Naive thymus-derived CD8-positive, alpha-beta T cell (primary cell): Measurements from ENCODE around the gene PRKAR1B. TPM values are rescaled to one million over a fixed set of nuclear protein-coding genes. Genes with fewer than 3 reads are reported as not detected.

Experiments
- ATAC-seq, 2 donors: fragments of 150-1000 bp; cut with Tn5 transposase in 1 of 2; sonication (Bioruptor Pico), chemical (Tn5 transposase) in 1 of 2; 1 replicate in 1 of 2; 2 replicates in 1 of 2; pipeline ENCODE4 v1.10.0; 2021; ENCODE audit warnings: mild to moderate bottlenecking in 2 of 2, moderate library complexity in 2 of 2
- POLR2A ChIA-PET: fragments of 350-600 bp; sonication (Branson Sonifier 250); formaldehyde crosslinking; loops from one replicate; lab custom pipeline; 2021; ENCODE audit warnings: antibody characterized with exemption; lab: Charles Lee
- DNase-seq, 10 donors: peaks; one replicate each; pipeline versions ENCODE4 v3.0.0 to v3.0.0-alpha.2; 2020 to 2022
- H3K27ac Mint-ChIP-seq, 10 donors: one replicate each; pipeline ENCODE4 v1.8.0; 2020 to 2022; ENCODE audit warnings: mild to moderate bottlenecking in 10 of 10, mixed read lengths in 10 of 10, moderate library complexity in 4 of 10, inconsistent platforms in 1 of 10
- H3K27me3 Mint-ChIP-seq, 5 donors: one replicate each; pipeline ENCODE4 v1.8.0; 2021 to 2022; ENCODE audit warnings: mixed read lengths in 5 of 5
- H3K36me3 Mint-ChIP-seq, 3 donors: one replicate each; pipeline ENCODE4 v1.8.0; 2020 to 2022; ENCODE audit warnings: mixed read lengths in 3 of 3, mild to moderate bottlenecking in 2 of 3, inconsistent platforms in 1 of 3
- H3K4me1 Mint-ChIP-seq, 4 donors: one replicate each; pipeline ENCODE4 v1.8.0; 2021 to 2022; ENCODE audit warnings: mixed read lengths in 4 of 4
- H3K4me3 Mint-ChIP-seq, 10 donors: one replicate each; pipeline ENCODE4 v1.8.0; 2020 to 2022; ENCODE audit warnings: mild to moderate bottlenecking in 10 of 10, mixed read lengths in 10 of 10, moderate library complexity in 6 of 10, inconsistent platforms in 1 of 10
- H3K9me3 Mint-ChIP-seq, 9 donors: one replicate each; pipeline ENCODE4 v1.8.0; 2020 to 2022; ENCODE audit warnings: mixed read lengths in 9 of 9, mild to moderate bottlenecking in 3 of 9, inconsistent platforms in 1 of 9, moderate library complexity in 1 of 9
- polyA plus RNA-seq, 3 donors: library from polyadenylated mRNA; unstranded; fragments of 300-500 nt; fragmentation: Illumina TruSeq; gene quantifications; one replicate each; pipeline ENCODE4 v1.2.3, GENCODE V29; 2021
- total RNA-seq, 8 experiments: library from RNA in 2 of 8; stranded (reverse) in 2 of 8; gene quantifications; one replicate each; pipeline ENCODE4 v1.2.3 and lab custom pipeline; 2021 to 2026

The PRKAR1B gene
- total and polyA plus RNA-seq, 5 experiments from 2014 or later = 14.6 to 47.3 (median 35.4) TPM

DNA sequence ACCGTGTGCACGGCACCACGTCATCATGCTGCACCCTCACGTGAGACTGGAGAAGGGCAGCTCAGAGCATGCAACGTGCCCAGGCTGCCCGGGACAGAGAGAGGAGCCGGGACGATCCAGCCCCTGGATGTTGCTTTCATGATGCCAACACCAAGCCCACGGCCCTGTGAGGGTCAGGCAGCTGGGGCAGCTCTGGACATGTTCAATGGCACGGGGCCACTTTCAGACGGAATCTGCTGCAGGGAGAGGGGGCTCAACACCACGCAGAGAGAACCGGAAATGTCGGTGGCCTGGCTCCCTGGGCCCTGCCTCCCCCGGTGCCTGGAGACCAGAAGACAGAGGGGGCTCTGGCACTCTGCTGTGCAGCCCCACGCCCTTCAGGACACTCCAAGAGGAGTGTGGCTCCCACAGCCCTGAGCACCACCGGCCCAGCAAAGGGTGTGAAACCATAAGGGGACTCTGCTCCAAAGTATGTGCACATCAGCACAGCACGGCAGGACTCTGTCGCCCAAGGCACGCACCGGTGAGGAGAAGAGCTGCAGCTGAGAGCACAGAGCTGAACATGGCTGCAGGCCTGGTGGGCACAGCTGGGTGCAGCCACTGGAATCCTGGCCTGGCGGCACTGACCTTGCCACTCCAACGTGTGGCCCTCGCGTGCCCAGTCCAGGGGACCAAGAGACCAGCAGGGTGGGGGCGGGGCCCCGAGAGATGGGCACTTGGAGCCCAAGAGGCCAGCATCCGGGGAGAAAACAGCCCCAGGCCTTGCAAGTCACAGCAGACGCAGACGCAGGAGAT is 137.1 kb downstream of the PRKAR1B start:
- H3K4me3 Mint-ChIP-seq = no peak overlapping the region
- H3K4me1 Mint-ChIP-seq = peaks cover 25 to 41% (median 34%) of the 10 kb centered on the region in 4 donors
- no peak for DNase-seq
- peaks cover 9 to 22% (median 16%) of the 10 kb centered on the region in 3 donors for H3K36me3 Mint-ChIP-seq
- no peaks in the 10 kb centered on the region for H3K27me3 Mint-ChIP-seq
- H3K27ac Mint-ChIP-seq = peak overlapping the region in 2 of 10 donors; percentile 48 to 63
- peaks cover 0 to 14% (median 0%) of the 10 kb centered on the region in 9 donors for H3K9me3 Mint-ChIP-seq
- POLR2A ChIA-PET = no interaction called here
- no peak for ATAC-seq

DNA sequence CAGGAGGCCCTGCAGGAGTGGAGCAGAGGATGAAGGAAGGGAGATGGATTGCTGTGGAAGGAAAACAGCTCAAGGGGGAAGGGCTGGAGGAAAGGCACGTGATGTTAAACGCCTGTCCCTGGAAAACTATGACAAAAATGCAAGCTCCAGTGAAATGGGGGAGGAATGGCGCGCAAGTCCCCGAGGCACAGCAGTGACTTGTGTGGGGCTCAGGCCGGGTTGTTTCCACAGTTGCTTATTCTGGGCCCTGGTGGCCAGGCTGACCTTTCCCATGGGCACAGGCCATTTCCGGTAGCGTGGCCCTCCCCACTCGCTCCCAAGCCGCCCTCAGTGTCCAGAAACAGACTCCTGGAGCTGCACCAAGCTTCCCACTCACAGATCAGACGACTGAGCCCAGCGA is 139.3 kb downstream of the PRKAR1B start:
- ATAC-seq (no peak), DNase-seq (no peak)
- Mint-ChIP-seq H3K9me3 (peaks cover 0 to 14% (median 0%) of the 10 kb centered on the region in 9 donors), H3K4me1 (peaks cover 29 to 48% (median 37%) of the 10 kb centered on the region in 4 donors), H3K27ac (peak overlapping the region in 5 of 10 donors; percentile 16 to 89 (median 49)), H3K4me3 (no peak overlapping the region), H3K27me3 (no peaks in the 10 kb centered on the region), H3K36me3 (peaks cover 9 to 25% (median 22%) of the 10 kb centered on the region in 3 donors)
- POLR2A ChIA-PET = no interaction called here

DNA sequence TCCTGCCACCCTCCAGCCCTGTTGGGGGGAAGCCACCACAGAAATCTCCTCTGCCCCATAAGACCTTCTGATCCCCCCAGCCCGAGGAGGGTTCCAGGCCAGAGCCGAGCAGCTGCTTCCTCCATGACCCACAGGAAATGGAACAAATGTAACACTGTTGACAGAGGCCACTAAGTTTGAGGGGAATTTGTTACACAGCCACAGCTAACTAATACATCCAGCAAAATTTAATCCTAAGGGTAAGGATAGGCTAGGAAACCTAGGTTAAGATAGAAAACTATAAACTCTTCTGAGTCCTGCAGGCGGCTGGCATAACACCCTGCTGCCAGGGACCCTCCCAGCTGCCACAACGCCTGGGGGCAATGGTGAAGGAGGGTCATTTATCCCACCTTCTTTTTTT is 140.6 kb downstream of the PRKAR1B start:
- peaks cover 9 to 22% (median 20%) of the 10 kb centered on the region in 3 donors for H3K36me3 Mint-ChIP-seq
- H3K9me3 Mint-ChIP-seq = peaks cover 0 to 14% (median 0%) of the 10 kb centered on the region in 9 donors
- peaks cover 27 to 45% (median 31%) of the 10 kb centered on the region in 4 donors for H3K4me1 Mint-ChIP-seq
- no peaks in the 10 kb centered on the region for H3K27me3 Mint-ChIP-seq
- H3K27ac Mint-ChIP-seq = peak overlapping the region in 9 of 10 donors; percentile 66 to 95 (median 86)
- H3K4me3 Mint-ChIP-seq = peak overlapping the region in 2 of 10 donors; percentile 30 to 33
- DNase-seq = no peak
- POLR2A ChIA-PET = interaction anchor here (0.6 to 3.7 kb wide), 3 partner anchors 18 to 395 kb away, joined by 3 to 26 read pairs (median 4); no protein-coding TSS in a partner anchor
- ATAC-seq = no peak

DNA sequence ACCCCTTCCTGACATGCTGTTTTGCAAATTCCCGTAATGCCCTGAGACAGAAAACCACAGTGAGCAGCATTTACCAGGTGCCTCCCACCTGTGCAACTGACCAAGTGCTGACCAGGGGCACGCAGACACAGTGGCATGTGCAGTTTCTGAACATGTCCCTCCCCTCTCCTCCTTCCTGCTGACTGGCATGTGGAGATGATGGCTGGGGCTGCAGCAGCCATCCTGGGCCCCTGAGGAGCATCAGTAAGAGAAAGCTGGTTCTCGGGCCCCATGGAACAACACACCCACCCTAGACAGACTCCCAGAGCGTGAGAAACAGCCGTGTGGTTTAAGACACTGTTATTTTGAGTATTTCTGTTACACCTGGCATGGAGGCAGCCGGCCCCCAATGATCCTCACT is 141.2 kb downstream of the PRKAR1B start:
- no peak for DNase-seq
- Mint-ChIP-seq H3K4me1 (peaks cover 25 to 45% (median 29%) of the 10 kb centered on the region in 4 donors), H3K36me3 (peaks cover 9 to 22% (median 20%) of the 10 kb centered on the region in 3 donors), H3K27me3 (no peaks in the 10 kb centered on the region), H3K4me3 (peak overlapping the region in 4 of 10 donors; percentile 9 to 39 (median 28)), H3K27ac (peak overlapping the region; percentile 58 to 95 (median 84)), H3K9me3 (peaks cover 0 to 14% (median 0%) of the 10 kb centered on the region in 9 donors)
- no peak for ATAC-seq
- POLR2A ChIA-PET = interaction anchor here (1.0 to 3.7 kb wide), 2 partner anchors 19 to 32 kb away, joined by 4 to 26 read pairs; no protein-coding TSS in a partner anchor

DNA sequence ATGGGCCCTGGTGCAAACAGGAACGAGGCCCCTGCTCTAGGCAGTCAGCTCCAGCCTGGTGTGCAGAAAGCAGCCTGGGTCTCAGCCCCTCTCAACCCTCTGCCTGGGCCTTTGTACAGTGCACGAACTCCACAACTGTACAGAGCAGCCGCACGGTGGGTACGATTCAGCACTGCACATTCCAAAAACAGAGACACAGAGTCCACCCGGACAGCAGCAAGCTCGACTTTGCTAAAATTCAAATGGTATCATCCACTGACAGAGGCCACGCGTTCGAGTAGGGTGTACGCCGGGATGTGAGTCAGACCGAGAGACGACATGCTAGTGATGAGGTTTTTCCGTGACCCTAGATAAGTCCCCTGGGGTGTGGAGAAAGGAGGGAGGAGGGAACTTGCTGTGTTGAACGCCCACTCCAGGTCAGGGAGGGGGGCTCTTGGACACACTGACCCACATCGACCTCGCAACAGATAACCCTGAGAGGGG is 141.8 kb downstream of the PRKAR1B start:
- ATAC-seq = no peak
- no peaks in the 10 kb centered on the region for H3K27me3 Mint-ChIP-seq
- peaks cover 0 to 14% (median 0%) of the 10 kb centered on the region in 9 donors for H3K9me3 Mint-ChIP-seq
- peaks cover 9 to 22% (median 20%) of the 10 kb centered on the region in 3 donors for H3K36me3 Mint-ChIP-seq
- no peak for DNase-seq
- peak overlapping the region in 5 of 10 donors; percentile 2 to 42 (median 10) for H3K4me3 Mint-ChIP-seq
- peaks cover 25 to 45% (median 29%) of the 10 kb centered on the region in 4 donors for H3K4me1 Mint-ChIP-seq
- POLR2A ChIA-PET = interaction anchor here (0.8 to 3.7 kb wide), 4 partner anchors 16 to 33 kb away, joined by 4 to 26 read pairs (median 8); no protein-coding TSS in a partner anchor
- H3K27ac Mint-ChIP-seq = peak overlapping the region; percentile 66 to 99 (median 97)

DNA sequence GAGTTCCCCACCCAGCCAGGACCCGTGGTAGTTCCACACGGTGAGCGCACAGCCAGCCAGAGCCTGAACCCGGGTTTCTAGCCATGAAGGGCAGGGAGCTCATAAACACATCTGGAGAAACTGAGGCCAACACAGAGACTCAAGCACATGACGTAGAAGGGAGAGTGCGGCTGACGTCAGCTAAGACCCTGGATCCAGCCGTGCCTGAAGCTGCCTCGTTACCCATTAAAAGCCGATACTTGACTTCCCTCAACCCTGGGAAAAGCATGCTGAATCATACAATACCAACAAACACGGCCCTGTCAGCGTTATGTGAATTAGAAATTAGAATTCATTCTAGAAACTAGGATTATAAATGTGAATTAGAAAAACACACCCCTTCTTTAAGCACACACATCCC is 142.3 kb downstream of the PRKAR1B start:
- Mint-ChIP-seq H3K4me3 (peak overlapping the region in 8 of 10 donors; percentile 7 to 97 (median 64)), H3K9me3 (peaks cover 0 to 14% (median 0%) of the 10 kb centered on the region in 9 donors), H3K36me3 (peaks cover 9 to 24% (median 20%) of the 10 kb centered on the region in 3 donors), H3K27me3 (no peaks in the 10 kb centered on the region), H3K4me1 (peaks cover 25 to 45% (median 29%) of the 10 kb centered on the region in 4 donors), H3K27ac (peak overlapping the region; percentile 71 to 99 (median 97))
- DNase-seq = no peak
- POLR2A ChIA-PET = interaction anchor here (0.8 to 3.7 kb wide), 5 partner anchors 8 to 33 kb away, joined by 3 to 26 read pairs (median 7); no protein-coding TSS in a partner anchor
- ATAC-seq = no peak

DNA sequence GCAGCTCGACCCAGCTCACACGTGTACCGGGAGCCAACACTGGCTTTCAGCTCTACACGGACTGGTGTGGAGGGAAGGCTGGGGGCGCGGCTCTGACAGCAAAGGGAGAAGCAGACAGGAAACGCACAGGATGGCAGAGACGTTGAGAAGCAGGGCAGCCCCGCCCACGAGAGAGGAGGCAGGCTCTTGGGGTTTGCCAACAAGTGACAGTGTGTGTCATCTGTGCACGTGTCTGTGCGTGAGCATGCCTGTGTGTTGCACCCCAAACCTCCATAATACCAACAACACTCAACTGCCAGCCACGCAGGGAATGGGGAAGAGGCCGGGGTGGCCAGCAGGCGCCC is 143.0 kb downstream of the PRKAR1B start:
- DNase-seq (peak; percentile 77 to 95 (median 89)), ATAC-seq (peak; percentile 98)
- Mint-ChIP-seq H3K4me1 (peaks cover 23 to 45% (median 29%) of the 10 kb centered on the region in 4 donors), H3K4me3 (peak overlapping the region; percentile 86 to 97 (median 93)), H3K36me3 (peaks cover 9 to 23% (median 19%) of the 10 kb centered on the region in 3 donors), H3K27me3 (no peaks in the 10 kb centered on the region), H3K9me3 (peaks cover 0 to 13% (median 0%) of the 10 kb centered on the region in 9 donors), H3K27ac (peak overlapping the region; percentile 89 to 99 (median 97))
- POLR2A ChIA-PET = interaction anchor here (1.0 to 3.7 kb wide), 5 partner anchors 9 to 84 kb away, joined by 3 to 26 read pairs (median 6); no protein-coding TSS in a partner anchor

DNA sequence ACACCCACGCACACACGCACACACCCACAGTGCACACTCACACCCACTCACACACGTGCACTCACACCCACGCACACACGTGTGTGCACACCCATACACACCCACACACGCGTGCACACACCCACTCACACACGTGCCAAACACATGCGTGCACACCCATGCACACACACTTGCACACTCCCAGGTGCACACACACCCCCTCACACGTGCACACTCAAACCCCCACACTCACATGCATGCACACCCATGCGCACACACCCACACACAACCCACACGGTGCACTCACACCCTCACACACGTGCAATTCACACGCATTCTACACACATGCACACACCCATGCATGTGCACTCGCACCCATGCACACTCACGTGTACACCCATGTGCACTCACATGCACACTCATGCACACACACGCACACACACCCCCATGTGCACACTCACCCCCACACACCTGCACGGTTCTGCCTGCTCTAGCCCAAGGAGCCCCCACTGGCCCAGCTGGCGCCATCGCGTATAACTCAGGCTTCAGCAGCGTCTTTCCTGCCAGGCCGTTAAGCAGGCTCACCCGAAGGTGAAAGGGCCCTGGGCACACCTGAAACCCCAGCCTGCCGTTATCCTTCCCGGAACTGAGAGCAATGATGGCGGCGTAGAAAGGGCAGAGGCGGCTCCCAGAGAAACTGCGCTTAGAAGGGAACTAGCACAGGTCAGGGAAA is 143.5 kb downstream of the PRKAR1B start:
- Mint-ChIP-seq H3K27me3 (no peaks in the 10 kb centered on the region), H3K36me3 (peaks cover 4 to 22% (median 15%) of the 10 kb centered on the region in 3 donors), H3K4me1 (peaks cover 20 to 42% (median 29%) of the 10 kb centered on the region in 4 donors), H3K27ac (peak overlapping the region; percentile 89 to 99 (median 97)), H3K9me3 (peaks cover 0 to 8% (median 0%) of the 10 kb centered on the region in 9 donors), H3K4me3 (peak overlapping the region; percentile 86 to 97 (median 93))
- DNase-seq (no peak), ATAC-seq (peak; percentile 48 to 56)
- POLR2A ChIA-PET = interaction anchor here (1.0 to 3.7 kb wide), 5 partner anchors 10 to 84 kb away, joined by 3 to 26 read pairs (median 6); no protein-coding TSS in a partner anchor

DNA sequence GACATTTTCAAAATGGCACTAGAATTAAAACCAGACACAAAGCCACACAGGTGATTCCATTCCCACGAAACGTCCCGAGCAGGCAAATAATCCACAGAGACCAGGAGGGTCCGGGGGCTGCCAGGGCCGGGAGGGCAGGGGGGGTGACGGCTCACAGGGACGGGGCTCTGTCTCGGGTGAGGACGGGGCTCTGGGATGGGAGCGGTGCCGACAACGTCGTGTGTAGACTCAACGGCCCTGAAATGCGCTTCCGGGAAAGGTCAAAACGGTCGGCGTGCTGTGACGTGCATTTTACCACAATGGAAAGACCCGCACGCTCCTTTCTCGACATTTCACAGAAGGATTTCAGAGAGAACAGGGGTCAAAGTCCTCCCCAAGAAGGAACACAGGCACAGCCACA is 144.2 kb downstream of the PRKAR1B start:
- H3K27ac Mint-ChIP-seq = peak overlapping the region; percentile 89 to 99 (median 97)

DNA sequence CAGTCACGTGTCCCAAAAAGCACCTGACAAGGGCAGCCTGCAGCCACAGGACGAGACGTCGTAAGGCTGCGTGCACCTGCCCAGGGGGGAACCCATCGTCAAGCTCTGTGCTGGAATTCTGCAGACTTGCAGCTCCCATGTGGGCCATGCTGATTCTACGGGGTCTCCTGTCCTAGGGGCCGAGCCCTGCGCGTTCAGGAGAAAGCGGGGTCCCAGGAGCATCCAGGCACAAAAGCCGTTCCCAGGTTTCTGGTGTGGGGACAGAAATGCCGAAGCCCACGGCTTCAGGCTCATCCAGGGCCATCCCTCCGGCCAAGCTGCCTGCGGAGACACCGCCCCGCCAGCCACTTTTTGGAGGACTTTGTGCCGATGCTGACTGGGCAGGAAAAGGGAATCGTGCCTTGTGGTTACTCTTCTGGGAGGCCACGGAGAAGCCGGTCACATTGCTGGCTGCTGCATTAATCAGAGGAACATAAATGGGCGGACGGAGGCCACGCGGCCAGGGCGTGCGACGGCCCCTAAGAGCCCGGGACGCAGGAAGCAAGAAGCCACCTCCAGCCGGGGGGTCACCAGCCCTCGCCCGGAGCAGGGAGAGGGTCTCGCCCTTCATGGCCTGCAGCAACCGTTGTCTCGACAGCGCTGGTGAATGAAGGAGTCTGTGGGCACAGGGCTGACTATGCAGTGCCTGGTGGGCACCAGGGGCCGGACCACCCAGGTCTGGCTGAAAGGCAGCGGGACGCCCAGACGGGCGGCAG is 144.8 kb downstream of the PRKAR1B start:
- ATAC-seq (no peak), DNase-seq (no peak)
- H3K36me3 Mint-ChIP-seq = peaks cover 0 to 22% (median 12%) of the 10 kb centered on the region in 3 donors
- no peaks in the 10 kb centered on the region for H3K9me3 Mint-ChIP-seq
- peaks cover 16 to 37% (median 26%) of the 10 kb centered on the region in 4 donors for H3K4me1 Mint-ChIP-seq
- peak overlapping the region in 6 of 10 donors; percentile 9 to 99 (median 59) for H3K27ac Mint-ChIP-seq
- no peaks in the 10 kb centered on the region for H3K27me3 Mint-ChIP-seq
- H3K4me3 Mint-ChIP-seq = peak overlapping the region in 8 of 10 donors; percentile 44 to 91 (median 62)
- POLR2A ChIA-PET = no interaction called here

More for the DNA sequence above, 144.2 kb downstream of the PRKAR1B start:
- Mint-ChIP-seq H3K36me3 (peaks cover 0 to 22% (median 11%) of the 10 kb centered on the region in 3 donors), H3K27me3 (no peaks in the 10 kb centered on the region), H3K4me3 (peak overlapping the region; percentile 86 to 97 (median 93)), H3K9me3 (peaks cover 0 to 1% (median 0%) of the 10 kb centered on the region in 9 donors), H3K4me1 (peaks cover 16 to 37% (median 26%) of the 10 kb centered on the region in 4 donors)
- ATAC-seq = no peak
- DNase-seq = no peak
- POLR2A ChIA-PET = no interaction called here

DNA sequence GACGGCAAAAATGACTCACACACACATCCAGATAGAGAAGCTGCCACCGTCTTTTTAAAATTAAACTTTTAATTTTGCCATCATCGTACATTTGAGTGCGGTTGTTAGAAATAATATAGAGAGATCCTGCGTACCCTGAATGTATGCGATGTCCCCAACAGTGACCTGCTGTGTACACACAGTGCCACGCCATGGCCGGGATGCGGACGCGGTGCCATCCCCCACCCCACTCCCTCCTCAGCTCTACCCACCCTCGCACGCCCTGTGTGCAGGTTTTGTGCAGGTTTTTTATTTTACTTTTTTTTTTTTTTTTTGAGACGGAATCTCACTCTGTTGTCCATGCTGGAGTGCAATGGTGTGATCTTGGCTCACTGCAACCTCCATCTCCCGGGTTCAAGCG is 148.7 kb downstream of the PRKAR1B start:
- Mint-ChIP-seq H3K27me3 (no peaks in the 10 kb centered on the region), H3K4me3 (no peak overlapping the region), H3K4me1 (peaks cover 2 to 15% (median 5%) of the 10 kb centered on the region in 4 donors), H3K27ac (no peak overlapping the region), H3K9me3 (no peaks in the 10 kb centered on the region), H3K36me3 (peaks cover 0 to 32% (median 15%) of the 10 kb centered on the region in 3 donors)
- ATAC-seq = no peak
- POLR2A ChIA-PET = no interaction called here
- DNase-seq = no peak
